GM12891 (cell line): ENCODE data around the gene NRG2.
A peak's percentile ranks its signal among the peaks of the same experiment; 100 is the strongest.

ENCODE experiments used
- DNase-seq: peaks from one replicate; pipeline ENCODE4 v3.0.0; 2011; ENCODE audit warnings: low spot score; ENCODE audit not compliant: insufficient read length
- FAIRE-seq: peaks from 2 replicates; lab custom pipeline; 2011; peaks lifted over from hg19 to GRCh38; lab: Jason Lieb, UNC
- PAX5 ChIP-seq: IDR thresholded peaks from 2 replicates; pipeline ENCODE4 v1.6.1; 2011; ENCODE audit warnings: low read length, moderate library complexity, mild to moderate bottlenecking; ENCODE audit not compliant: insufficient read depth, severe bottlenecking
- POLR2A ChIP-seq: IDR thresholded peaks from 2 replicates; pipeline ENCODE4 v1.6.1; 2011; ENCODE audit warnings: low read depth, low read length, control low read depth
- POLR2AphosphoS5 ChIP-seq: IDR thresholded peaks from 2 replicates; pipeline ENCODE4 v1.6.1; 2011; ENCODE audit warnings: low read depth, low read length, control low read depth
- POU2F2 ChIP-seq: IDR thresholded peaks from 2 replicates; pipeline ENCODE4 v1.6.1; 2011; ENCODE audit warnings: low read depth, mild to moderate bottlenecking, control low read depth, low read length, moderate library complexity
- SPI1 ChIP-seq: IDR thresholded peaks from 2 replicates; pipeline ENCODE4 v1.6.1; 2011; ENCODE audit warnings: low read depth, low read length, control low read depth
- TAF1 ChIP-seq: IDR thresholded peaks from 2 replicates; pipeline ENCODE4 v1.6.1; 2011; ENCODE audit warnings: low read depth, low read length, control low read depth

Gene NRG2

GRCh38 chr5:139864716-139865483 is 178.2 kb downstream of the NRG2 start:
- no peak for FAIRE-seq
- no peak for DNase-seq
- TF ChIP-seq POLR2A, result no peak

- no peak for TF ChIP-seq PAX5
- peak; percentile 18; the same call in 1 of the 2 replicates for TF ChIP-seq SPI1
- no peak for TF ChIP-seq POLR2AphosphoS5
- no peak for TF ChIP-seq POU2F2
- no peak for TF ChIP-seq POLR2A
- peak; percentile 77 for DNase-seq
- FAIRE-seq, result peak; percentile 82
These were observed 179.1 kb downstream of the NRG2 start for GRCh38 chr5:139863855-139864558.

GRCh38 chr5:139863361-139863760 is 179.7 kb downstream of the NRG2 start:
- DNase-seq (no peak), FAIRE-seq (no peak)
- TF ChIP-seq SPI1 (no peak), POU2F2 (no peak), TAF1 (no peak), POLR2AphosphoS5 (no peak), POLR2A (no peak)

- no peak for TF ChIP-seq POU2F2
- FAIRE-seq (no peak), DNase-seq (no peak)
These were observed 180.3 kb downstream of the NRG2 start for GRCh38 chr5:139862803-139863202.

GRCh38 chr5:139862313-139862712 is 180.8 kb downstream of the NRG2 start:
- TF ChIP-seq POLR2AphosphoS5, result no peak
- no peak for TF ChIP-seq POLR2A
- no peak for TF ChIP-seq PAX5
- no peak for TF ChIP-seq TAF1
- TF ChIP-seq SPI1, result no peak
- TF ChIP-seq POU2F2, result peak; percentile 93
- DNase-seq (no peak), FAIRE-seq (no peak)

- FAIRE-seq (no peak), DNase-seq (no peak)
- TF ChIP-seq POLR2AphosphoS5, result no peak
- TF ChIP-seq TAF1, result no peak
- TF ChIP-seq SPI1, result no peak
- TF ChIP-seq POLR2A, result no peak
- TF ChIP-seq PAX5, result no peak
- TF ChIP-seq POU2F2, result no peak
These were observed 181.3 kb downstream of the NRG2 start for GRCh38 chr5:139861889-139862207.

GRCh38 chr5:139861021-139861888 is 181.8 kb downstream of the NRG2 start:
- no peak for DNase-seq
- no peak for TF ChIP-seq POLR2AphosphoS5
- no peak for TF ChIP-seq PAX5
- no peak for TF ChIP-seq SPI1
- no peak for FAIRE-seq

GRCh38 chr5:139859013-139859412 is 184.1 kb downstream of the NRG2 start:
- no peak for DNase-seq
- no peak for TF ChIP-seq SPI1
- TF ChIP-seq POU2F2, result no peak
- no peak for TF ChIP-seq TAF1
- TF ChIP-seq PAX5, result no peak
- no peak for TF ChIP-seq POLR2A
- no peak for TF ChIP-seq POLR2AphosphoS5
- no peak for FAIRE-seq

- FAIRE-seq, result no peak
- TF ChIP-seq POLR2AphosphoS5 (peak; percentile 57), POU2F2 (no peak), PAX5 (no peak)
- DNase-seq, result no peak
These were observed 186.4 kb downstream of the NRG2 start for GRCh38 chr5:139856714-139857113.

GRCh38 chr5:139855946-139856540 is 187.1 kb downstream of the NRG2 start:
- DNase-seq (no peak), FAIRE-seq (no peak)
- TF ChIP-seq PAX5, result no peak
- TF ChIP-seq TAF1, result no peak
- TF ChIP-seq POU2F2, result no peak
- TF ChIP-seq POLR2A, result no peak
- no peak for TF ChIP-seq SPI1
- TF ChIP-seq POLR2AphosphoS5, result no peak

GRCh38 chr5:139855451-139855850 is 187.6 kb downstream of the NRG2 start:
- TF ChIP-seq PAX5 (no peak), POLR2AphosphoS5 (no peak), POLR2A (no peak), POU2F2 (no peak), TAF1 (no peak)
- FAIRE-seq, result no peak

More at GRCh38 chr5:139855451-139855850, 187.6 kb downstream of the NRG2 start:
- DNase-seq, result no peak
